G401.6 (cell line): ENCODE data around the gene EFCAB6.

ENCODE experiments used
- FAIRE-seq: peaks from 2 replicates; lab custom pipeline; 2012; peaks lifted over from hg19 to GRCh38; lab: Jason Lieb, UNC

Gene EFCAB6

DNA sequence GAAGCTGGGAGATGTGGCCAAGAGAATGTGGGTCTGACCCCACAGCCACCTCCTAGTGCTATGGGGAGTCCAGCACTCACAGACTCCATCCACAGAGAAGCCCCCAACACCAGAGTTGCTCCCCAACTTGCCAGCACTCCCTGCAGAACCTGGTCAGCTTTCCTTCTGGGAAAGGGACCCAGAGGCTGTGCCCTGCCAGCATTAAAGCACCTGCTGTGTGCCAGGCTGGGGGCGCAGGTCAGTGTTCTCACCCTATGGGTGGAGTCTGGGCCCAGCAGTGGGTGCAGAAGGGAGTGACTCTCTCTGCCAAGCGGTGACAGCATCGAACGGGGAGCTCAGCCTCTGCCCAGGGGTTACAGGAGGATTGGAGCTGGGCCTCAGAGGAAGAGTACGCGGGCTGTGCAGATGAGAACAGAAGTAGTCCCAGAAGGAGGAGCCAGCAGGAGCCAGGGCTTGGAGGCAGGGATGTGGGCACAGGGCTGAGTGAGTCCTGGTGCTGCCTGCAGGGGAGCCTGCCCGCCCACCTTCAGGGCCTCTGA lies 285.9 kb downstream of the EFCAB6 start:
- no peak for FAIRE-seq

DNA sequence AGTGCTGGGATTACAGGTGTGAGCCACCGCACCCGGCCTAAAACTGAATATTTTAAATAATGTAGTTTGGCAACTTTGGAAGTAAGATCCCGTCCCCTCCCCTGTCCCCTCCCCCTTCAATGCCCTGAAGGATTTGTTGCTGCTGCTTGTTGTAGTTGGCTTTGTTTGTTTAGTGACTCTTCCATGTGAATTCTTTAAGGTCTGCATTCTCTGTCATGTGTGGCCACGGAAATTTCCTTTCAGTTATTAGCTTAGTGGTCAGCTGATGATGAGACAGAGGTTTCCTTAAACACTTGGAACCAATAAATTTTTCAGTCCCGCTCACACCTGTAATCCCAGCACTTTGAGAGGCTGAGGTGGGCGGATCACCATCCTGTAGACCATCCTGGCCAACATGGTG lies 290.4 kb downstream of the EFCAB6 start:
- no peak for FAIRE-seq

DNA sequence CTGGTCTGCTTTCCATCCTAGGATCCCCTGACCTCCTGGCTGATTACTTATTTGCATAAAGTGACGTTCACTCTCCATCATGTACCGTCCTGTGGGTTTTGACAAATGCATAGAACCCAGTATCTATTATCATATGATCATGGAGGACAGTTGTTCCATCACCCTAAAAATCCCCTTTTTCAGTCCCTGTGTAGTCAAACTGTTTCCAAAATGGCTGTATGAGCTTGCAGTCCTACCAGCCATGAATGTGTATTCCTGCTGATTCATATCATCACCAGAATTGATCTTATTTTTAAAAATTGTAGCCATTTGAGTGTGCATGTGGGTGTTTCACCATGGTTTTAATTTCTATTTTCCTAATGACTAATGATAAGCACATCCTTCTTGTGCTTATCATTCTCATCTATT lies 291.5 kb downstream of the EFCAB6 start:
- no peak for FAIRE-seq

DNA sequence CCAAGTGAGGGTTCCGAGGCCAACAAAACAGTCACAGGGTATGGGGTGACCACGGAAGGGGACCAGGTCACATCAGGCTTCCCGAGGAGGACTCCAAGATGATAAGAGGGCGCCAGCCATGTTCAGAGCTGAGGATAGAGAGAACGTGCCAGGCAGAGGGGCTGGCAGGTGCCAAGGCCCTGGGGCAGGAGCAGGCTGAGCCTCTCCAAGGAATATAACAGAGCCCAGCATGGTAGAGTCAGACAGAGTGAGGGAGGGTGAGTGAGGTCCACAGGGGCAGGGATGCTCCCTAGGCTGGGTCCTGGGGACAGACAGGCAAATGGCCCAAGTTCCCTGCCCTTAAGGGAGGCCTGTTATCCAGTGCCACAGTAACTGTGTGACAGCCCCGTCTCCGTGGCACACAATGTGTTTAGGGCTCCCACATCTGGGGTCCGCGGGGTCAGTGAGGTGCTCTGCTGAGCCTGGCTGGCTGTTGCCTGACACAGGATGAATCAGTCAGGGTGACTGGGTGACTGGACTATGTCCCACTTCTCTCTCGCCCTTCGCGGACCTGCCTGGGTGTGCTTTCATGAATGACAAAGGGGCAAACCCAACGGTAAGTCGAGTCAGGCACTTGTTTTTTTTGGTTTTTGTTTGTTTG lies 295.0 kb downstream of the EFCAB6 start:
- no peak for FAIRE-seq

DNA sequence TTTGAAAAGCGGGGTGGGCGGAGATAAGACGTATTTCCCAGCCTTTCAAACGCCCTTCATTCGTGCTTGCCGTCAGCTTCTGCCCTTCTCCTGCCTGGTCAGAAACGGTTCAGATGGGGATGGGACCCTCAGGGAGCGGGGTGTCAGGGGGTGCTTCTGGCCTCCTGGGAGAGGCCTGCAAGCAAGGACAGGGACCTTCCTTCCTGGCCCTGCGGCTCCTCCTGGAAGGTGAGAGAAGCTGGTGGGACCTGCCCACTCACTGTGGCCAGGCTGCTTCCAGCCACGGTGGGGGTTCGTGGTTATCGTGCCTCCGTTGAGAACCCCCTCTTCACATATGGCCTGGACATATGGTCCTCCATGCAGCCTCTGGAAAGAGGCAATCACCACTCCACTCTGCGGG lies 295.7 kb downstream of the EFCAB6 start:
- no peak for FAIRE-seq

DNA sequence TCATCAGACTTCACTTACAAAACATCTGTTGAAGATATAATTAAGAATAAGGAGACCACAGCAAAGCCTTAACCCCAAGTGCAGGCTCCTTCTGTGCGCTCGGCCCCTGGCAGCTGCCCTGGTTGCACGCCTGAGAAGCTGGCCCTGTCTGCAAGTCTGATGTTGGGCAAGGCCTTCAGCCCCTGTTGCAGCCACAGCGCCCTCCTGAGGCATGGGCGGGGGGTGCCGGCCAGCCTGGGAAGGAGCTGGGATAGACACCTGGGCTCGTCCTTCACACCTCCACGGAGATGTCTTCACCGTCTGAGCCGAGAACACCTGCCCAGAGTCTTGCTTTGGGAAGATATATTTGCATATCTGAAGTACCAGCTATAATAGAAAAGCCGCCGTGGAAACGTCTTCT lies 296.2 kb downstream of the EFCAB6 start:
- FAIRE-seq, result no peak

DNA sequence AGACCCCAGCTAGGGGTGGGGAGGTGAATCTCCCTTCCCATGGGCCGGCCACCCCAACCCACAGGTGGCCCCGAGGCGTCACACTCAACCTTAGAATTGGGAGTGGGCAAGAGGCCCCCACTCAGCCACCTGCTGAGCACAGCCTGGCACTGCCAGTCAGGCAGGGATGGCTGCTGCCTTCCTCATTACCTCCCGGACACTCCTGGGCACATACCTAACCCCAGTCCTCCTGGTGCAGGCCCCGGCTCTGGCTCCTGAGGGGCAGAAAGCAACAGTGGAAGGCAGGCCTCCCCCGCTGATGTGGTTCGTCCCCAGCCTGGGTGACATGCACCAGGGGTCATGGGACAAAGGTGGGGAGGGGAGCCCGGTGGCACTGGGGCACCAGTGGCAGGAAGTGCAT lies 296.7 kb downstream of the EFCAB6 start:
- FAIRE-seq, result no peak

DNA sequence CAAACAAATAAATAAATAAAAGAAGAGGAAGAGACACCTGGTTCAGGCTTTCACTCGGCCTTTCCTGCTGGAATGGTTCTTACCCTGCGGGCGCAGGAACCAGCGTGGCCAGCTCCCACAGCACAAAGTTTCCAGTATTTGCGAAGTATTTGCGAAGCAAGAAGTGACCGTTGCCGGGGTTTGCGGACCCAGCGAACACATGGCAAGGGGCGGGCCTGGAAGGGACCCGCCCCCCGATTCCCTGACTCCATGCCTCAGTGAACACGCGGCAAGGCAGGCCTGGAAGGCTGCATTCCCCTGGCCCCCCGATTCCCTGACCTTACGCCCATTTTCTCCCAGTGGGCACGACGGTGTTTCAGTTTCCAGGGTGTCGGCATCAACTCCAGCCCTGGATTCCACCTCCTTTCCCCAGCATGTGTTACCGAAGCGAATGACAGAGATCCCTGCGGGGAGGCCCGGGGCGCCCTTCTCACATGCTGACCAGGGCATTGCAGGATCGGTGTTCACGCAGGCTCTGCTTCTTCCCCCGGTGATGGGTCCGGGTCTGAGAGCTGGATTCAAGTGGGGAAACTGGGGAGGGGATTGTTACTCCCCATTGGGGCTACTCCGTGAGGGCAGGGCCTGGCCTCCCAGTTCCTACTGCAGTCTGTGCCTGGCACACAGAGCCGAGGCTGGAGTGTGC lies 297.5 kb downstream of the EFCAB6 start:
- no peak for FAIRE-seq

DNA sequence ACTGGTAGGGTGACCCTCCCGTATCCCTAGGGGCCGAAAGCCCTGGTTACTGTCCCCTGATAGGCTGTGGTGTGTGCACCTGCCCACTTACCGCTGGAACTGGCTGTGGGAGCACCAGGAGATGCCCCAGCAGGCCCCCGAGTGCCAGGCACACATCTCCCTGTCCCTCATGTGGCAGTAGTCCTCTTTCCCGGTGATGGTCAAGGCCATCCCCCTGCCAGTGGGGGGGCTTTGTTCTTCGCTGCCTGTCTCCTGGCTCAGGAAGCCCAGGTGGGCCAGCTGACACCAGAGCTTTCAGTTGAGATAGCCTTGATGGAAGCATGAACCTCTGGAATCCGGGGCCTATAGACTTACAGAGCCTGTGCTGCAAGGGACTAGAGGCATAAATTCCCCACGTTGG lies 299.8 kb downstream of the EFCAB6 start:
- no peak for FAIRE-seq

DNA sequence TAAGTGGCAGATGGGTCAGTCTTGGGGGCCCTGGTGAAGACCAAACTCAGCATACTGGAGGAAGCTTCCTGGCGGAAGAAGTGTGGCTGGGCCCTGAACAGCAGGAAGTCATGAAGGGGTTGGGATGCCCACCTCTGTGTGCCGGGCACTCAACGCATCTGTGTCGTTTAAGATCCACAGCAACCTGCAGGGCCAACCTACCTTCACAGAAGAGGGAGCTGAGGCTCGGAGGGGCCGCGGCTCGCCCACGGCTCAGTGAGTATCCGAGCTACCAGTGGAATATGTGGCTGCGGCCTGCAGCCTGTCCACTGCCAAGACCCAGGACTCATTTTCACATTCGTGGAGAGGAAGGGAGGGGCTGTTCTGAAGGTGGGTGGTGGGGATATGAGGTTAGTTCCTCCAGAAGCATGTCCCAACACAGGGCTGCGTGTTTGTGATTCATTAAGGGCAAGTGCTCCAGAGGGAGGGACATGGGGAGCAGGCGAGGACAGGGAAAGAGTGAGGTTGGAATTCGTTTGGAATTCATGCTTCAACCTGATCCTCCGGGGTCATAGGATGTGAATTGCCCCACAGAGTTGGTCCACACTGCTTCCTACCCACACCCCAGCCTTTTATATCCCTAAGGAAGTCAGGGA lies 300.7 kb downstream of the EFCAB6 start:
- no peak for FAIRE-seq

DNA sequence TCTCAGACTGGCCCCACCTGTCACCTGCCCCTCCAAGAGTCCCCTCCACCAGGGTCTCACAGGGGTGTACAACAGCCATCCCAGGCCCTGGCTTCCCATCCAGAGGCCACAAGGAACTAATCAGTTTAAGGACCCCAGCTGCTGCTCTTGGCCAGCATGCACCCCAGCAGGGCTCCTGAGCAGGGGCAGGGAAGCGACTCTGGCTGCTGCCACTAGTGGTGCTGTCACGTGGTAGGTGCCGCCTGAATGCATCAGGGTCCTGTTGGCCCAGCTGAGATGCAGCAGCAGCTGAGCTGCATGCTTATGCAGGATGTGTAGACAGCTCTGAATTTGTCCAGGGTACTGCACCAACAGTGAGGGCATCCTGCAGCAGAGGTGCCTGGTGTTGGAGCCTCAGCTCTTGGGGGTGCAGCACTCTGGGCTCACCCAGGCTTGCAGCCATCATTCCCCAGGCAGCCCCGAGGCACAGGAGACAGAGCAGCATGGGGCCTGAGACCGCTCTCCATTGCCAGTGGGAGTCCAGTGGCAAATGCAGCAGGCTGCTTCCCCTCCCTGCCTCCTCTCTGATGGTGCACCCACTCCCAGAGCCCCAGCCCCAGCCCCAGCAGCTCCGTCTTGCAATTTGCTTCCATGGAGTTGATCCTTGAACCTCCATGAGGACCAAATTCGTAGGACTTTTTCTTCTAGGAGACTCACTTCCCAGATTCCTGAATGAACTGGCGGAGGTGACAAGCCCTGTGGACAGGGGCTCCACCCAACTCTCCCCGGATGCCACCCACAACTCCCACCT lies 301.6 kb downstream of the EFCAB6 start:
- no peak for FAIRE-seq

DNA sequence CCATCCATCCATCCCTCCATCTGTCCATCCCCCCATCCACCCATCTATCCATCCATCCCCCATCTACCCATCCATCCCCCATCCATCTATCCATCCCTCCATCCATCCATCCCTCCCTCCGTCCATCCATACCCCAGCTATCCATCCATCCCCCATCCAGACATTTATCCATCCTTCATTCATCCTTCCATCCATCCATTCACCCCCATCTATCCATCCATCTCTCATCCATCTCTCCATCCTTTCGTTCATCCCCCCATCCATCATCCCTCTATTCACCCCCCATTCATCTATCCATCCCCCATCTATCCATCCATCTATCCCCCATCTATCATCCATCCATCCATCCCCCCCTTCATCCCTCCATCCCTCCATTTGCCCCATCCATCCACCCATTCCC lies 302.8 kb downstream of the EFCAB6 start:
- FAIRE-seq, result no peak

DNA sequence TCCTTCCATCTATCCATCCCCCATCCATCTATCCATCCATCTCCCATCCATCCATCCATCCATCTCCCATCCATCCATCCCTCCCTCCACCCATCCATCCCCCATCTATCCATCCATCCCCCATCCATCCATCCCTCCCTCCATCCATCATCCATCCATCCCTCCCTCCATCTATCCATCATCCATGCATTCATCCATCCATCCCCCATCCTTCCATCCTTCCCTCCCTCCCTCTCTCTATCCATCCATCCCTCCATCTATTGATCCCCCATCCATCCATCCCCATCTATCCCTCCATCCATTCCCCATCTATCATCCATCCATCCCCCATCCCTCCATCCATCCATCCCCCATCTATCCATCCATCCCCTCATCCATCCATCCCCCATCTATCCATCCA lies 303.6 kb downstream of the EFCAB6 start:
- no peak for FAIRE-seq

DNA sequence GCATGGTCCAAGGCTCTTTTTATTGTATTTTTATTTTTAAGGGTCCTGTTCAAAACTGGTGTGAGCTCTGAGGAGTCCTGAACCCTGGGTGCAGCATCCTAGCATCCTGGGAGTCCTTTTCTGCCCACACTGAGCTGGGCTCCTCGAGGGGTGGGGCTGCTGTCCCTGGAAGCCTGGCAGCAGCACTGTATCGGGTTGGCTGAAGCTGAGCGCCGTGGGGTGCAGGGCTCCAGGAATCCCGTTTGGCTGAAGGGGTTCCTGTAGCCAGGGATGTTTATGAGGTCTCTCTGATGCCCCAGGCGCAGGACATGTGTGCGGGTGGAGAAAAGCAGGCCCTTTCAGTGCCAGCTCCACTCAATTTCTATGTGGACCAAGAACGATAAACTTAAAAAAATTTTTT lies 304.9 kb downstream of the EFCAB6 start:
- no peak for FAIRE-seq

DNA sequence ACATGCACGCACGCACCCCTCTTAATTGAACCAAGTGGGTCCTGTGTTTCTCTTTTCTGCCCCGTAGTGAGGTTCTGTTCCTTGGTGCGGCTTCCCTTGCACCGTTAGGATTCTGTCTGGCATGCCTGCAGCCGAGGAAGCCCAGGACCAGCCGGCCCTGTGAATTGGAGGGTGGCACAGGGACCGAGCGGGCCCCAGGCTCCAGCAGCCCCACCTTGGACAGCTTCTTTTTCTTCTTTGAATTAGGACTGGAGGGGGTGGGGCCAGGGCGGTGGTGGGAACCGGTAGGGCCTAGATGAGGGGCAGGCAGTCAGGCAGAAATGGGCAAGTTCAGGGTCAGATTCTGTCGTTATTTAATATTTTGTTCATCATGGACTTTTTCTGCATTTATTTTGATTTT lies 305.6 kb downstream of the EFCAB6 start:
- FAIRE-seq, result no peak

DNA sequence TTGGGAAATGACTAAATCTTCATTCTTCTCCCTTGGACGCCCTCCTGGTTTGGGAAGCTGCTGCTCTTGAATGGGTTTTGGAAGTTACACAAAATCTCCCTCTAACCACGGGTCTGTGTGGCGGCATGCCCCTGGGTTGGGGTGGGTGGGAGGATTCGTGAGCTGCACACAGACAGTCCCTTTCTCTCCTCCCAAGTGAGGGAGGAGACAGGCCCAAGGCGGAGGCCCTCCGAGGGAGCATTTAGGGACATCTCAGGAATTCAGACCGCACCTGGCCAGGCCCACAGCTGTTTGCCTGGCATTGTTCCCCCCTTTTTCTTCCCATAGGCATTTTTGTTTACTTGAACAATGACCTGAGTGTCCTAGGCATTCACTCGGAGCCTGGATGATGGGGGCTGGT lies 306.2 kb downstream of the EFCAB6 start:
- FAIRE-seq, result no peak

DNA sequence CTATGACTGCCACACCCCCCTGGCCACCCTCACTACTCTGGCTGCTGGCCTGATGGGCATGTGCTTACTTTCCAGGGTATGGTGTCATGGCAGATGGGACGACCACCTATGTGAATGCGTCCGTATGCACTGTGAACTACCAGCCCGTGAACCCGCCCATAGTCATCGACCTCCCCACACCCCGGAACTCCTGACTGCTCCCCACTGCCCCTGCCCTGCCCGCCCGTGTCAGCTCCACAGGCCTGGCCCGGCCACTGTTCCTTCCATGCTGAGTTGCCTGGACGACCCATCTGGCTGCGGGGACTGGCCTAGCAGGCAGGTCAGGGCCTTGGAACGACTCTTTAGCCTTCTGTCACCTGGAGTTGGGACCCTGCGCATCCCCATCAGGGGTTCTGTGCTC lies 306.7 kb downstream of the EFCAB6 start:
- FAIRE-seq, result no peak

DNA sequence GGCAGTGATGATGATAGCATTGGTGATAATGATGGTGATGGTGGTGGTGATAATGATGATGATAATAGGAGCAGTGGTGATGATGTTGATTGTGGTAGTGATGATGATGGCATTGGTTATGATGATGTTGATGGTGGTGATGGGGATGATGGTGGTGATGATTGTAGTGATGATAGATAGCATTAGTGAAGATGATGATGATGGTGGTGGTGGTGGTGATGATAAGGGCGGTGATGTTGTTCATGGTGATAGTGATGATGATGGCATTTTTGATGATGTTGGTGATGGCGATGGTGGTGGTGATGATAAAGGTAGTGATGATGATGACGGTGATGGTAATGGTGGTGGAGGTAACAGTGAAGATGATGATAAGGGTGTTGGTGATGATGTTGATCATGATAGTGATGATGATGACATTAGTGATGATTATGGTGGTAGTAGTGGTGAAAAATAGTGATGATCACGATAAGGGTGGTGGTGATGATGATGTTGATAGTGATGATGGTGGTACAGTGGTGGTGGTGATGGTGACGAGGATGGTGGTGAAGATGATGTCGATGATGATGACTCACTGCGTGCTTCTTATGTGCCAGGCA lies 307.3 kb downstream of the EFCAB6 start:
- no peak for FAIRE-seq

DNA sequence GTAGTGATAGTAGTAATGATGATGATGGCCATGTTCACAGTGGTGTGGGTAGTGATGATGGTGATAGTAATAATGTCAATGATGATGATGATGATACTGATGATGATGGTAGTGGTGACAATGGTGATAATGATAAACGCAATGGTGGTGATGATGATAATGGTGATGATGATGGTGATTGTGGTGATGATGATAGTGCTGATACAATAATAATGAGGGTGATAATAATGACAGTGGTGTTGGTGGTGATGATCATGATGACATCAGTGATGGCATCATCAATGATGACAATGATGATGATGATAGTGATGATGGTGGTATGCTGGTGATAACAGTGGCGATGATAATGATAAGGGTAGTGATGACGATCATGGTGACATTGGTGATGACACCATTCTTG lies 308.0 kb downstream of the EFCAB6 start:
- no peak for FAIRE-seq

DNA sequence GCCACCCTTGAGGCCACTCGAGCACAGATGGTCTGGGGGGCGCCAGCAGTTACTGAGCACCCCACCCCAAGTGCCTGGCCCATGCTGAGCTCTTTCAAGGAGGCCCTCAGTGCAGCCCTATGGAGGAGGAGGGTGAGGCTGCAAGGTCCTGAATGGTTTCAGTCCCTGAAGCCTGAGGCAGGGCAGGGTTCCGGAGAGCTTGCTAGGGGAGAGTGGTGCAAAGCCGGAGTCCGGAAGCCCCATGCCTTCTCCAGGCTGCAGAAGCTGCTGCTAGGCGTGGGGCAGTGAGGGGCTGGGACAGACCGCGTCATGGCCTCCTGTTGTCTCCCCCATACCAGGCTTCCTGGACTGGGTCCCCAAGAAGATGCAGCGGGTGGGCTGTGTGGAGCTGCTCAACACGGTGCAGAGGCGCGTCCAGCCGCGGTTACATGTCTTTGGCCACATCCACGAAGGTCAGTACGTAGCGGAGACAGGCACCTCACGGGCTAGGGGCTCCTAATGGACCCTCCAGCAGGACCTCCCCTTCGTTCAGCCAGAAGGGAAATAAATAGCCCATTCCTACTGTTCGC lies 309.7 kb downstream of the EFCAB6 start:
- no peak for FAIRE-seq

DNA sequence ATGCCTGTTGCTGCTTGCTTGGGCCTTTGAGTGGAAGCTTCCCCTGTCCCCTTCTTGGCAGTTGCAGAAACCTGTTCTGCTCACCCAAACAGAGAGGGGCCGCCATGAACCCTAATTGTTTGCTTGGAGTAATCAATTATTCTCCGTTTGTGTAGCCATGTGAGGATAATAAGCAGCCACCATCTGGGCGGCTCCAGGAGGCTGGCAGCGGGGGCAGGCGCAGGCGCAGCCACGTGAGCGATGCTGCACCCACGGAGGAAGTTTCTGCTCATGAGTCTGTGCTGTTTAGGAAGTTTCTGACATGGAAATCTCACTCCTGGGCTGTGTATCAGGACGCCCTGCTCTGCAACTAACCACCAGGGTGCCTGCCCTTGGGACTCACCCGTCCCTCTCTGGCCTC lies 310.2 kb downstream of the EFCAB6 start:
- FAIRE-seq, result no peak
